Vagina (tissue), 2 donors: ENCODE measurements around the gene BRINP1.

Source experiments
- POLR2A ChIP-seq, 2 donors: fragments of 450-650 bp; IDR thresholded peaks; one replicate each; pipeline ENCODE4 v1.6.1; 2017; ENCODE audit warnings: antibody characterized with exemption in 2 of 2, mild to moderate bottlenecking in 2 of 2, moderate library complexity in 2 of 2
- POLR2AphosphoS5 ChIP-seq, 2 donors: sonication (generic); formaldehyde crosslinking; IDR thresholded peaks; one replicate each; pipeline ENCODE4 v1.9.0; 2017; ENCODE audit warnings: antibody characterized with exemption in 2 of 2, mild to moderate bottlenecking in 2 of 2, low read depth in 1 of 2; ENCODE audit not compliant: insufficient read depth in 1 of 2
- TF ChIP-seq, protein P1 (sequence below), 3 experiments: fragments of 450-650 bp in 2 of 3; fragments of 200-600 bp in 1 of 3; sonication (generic) in 1 of 3; IDR thresholded peaks; one replicate each; pipeline ENCODE4 v1.5.1; 2017 to 2019; ENCODE audit warnings: antibody characterized with exemption in 3 of 3, mild to moderate bottlenecking in 2 of 3, moderate library complexity in 2 of 3

GRCh38 chr9:119369680-119370366 is 588 bp upstream of the BRINP1 start:
- TF ChIP-seq, protein P1, sequence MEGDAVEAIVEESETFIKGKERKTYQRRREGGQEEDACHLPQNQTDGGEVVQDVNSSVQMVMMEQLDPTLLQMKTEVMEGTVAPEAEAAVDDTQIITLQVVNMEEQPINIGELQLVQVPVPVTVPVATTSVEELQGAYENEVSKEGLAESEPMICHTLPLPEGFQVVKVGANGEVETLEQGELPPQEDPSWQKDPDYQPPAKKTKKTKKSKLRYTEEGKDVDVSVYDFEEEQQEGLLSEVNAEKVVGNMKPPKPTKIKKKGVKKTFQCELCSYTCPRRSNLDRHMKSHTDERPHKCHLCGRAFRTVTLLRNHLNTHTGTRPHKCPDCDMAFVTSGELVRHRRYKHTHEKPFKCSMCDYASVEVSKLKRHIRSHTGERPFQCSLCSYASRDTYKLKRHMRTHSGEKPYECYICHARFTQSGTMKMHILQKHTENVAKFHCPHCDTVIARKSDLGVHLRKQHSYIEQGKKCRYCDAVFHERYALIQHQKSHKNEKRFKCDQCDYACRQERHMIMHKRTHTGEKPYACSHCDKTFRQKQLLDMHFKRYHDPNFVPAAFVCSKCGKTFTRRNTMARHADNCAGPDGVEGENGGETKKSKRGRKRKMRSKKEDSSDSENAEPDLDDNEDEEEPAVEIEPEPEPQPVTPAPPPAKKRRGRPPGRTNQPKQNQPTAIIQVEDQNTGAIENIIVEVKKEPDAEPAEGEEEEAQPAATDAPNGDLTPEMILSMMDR (IDR thresholded peaks at IDR 0.05) = no peak
- TF ChIP-seq POLR2A (IDR thresholded peaks at IDR 0.05) = no peak
- TF ChIP-seq POLR2AphosphoS5 (IDR thresholded peaks at IDR 0.05; ENCODE audit: insufficient read depth in 1 of 2, low read depth in 1 of 2) = no peak
